ENCODE measurements around the gene SBF2. TPM values are rescaled to one million over a fixed set of nuclear protein-coding genes. Genes with fewer than 3 reads are reported as not detected.
A peak's percentile ranks its signal among the peaks of the same experiment; 100 is the strongest.

The SBF2 gene
- total and polyA plus RNA-seq, 2 donors (not counting 1 experiment from before 2014, with no cell fraction given): 5.6 to 17.7 TPM

DNA sequence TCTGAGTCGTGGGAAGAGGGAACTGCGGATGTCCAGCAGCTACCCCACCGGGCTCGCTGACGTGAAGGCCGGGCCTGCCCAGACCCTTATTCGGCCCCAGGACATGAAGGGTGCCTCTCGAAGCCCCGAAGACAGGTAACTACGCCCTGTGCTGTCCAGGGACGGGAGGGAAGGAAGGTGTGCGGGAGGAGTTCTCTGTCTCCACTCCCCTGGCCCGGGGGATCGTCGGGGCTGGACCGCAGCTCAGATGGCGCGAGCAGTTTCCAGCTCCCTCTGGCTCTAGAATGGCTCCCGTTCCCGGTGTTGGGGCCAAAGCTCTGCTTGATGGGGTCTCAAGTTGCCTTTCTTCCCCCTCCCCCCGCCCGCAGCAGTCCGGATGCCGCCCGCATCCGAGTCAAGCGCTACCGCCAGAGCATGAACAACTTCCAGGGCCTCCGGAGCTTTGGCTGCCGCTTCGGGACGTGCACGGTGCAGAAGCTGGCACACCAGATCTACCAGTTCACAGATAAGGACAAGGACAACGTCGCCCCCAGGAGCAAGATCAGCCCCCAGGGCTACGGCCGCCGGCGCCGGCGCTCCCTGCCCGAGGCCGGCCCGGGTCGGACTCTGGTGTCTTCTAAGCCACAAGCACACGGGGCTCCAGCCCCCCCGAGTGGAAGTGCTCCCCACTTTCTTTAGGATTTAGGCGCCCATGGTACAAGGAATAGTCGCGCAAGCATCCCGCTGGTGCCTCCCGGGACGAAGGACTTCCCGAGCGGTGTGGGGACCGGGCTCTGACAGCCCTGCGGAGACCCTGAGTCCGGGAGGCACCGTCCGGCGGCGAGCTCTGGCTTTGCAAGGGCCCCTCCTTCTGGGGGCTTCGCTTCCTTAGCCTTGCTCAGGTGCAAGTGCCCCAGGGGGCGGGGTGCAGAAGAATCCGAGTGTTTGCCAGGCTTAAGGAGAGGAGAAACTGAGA is 12.2 kb upstream of the SBF2 start:
- no peaks in the 10 kb centered on the region for H3K9me3 Mint-ChIP-seq (ENCODE audit: insufficient read depth)
- H3K4me3 Mint-ChIP-seq: peak overlapping the region; percentile 98
- DNase-seq: peak; percentile 59
- H3K4me1 Mint-ChIP-seq: peaks cover 54% of the 10 kb centered on the region
- CTCF ChIA-PET: interaction anchor here (0.6 to 10.2 kb wide), 11 partner anchors 10 to 1393 kb away, joined by 3 to 187 read pairs (median 12); no protein-coding TSS in a partner anchor
- H4K20me1 ChIP-seq (ENCODE audit: control insufficient read depth, insufficient read depth, low read length, poor library complexity, severe bottlenecking): no peaks in the 10 kb centered on the region
- H3K79me2 ChIP-seq (ENCODE audit: control insufficient read depth, insufficient read depth, low read length): no peaks in the 10 kb centered on the region
- ATAC-seq (ENCODE audit: low read depth): no peak
- H3K9me3 ChIP-seq (ENCODE audit: control extremely low read depth in 1 of 3, control insufficient read depth in 2 of 3, insufficient read depth in 1 of 3, low read length in 2 of 3): peaks cover 0 to 16% (median 0%) of the 10 kb centered on the region in 3 donors
- peak overlapping the region; percentile 82 for H3K9ac ChIP-seq (ENCODE audit: low read length)
- no peak overlapping the region for H3K27ac ChIP-seq (ENCODE audit: low read length in 2 of 2)
- peaks cover 13% of the 10 kb centered on the region for H3K27me3 Mint-ChIP-seq
- H3K4me1 ChIP-seq (ENCODE audit: control insufficient read depth in 2 of 2, insufficient read depth in 2 of 2, low read length in 2 of 2): peaks cover 42 to 58% of the 10 kb centered on the region in 2 donors
- H2AFZ ChIP-seq (ENCODE audit: insufficient read depth, low read depth, low read length, poor library complexity, severe bottlenecking): peak overlapping the region; percentile 95
- intact Hi-C loops (cut with micrococcal nuclease): loop anchor here (2.0 to 10.0 kb wide), 6 partner anchors 149 to 991 kb away; partner anchors contain the start of genes AMPD3, RNF141, TMEM41B and WEE1
- peak; percentile 52 for TF ChIP-seq EZH2 (IDR thresholded peaks at IDR 0.05; ENCODE audit: borderline replicate concordance, insufficient read depth, low read depth, low read length, poor library complexity, severe bottlenecking)
- TF ChIP-seq, protein P1, sequence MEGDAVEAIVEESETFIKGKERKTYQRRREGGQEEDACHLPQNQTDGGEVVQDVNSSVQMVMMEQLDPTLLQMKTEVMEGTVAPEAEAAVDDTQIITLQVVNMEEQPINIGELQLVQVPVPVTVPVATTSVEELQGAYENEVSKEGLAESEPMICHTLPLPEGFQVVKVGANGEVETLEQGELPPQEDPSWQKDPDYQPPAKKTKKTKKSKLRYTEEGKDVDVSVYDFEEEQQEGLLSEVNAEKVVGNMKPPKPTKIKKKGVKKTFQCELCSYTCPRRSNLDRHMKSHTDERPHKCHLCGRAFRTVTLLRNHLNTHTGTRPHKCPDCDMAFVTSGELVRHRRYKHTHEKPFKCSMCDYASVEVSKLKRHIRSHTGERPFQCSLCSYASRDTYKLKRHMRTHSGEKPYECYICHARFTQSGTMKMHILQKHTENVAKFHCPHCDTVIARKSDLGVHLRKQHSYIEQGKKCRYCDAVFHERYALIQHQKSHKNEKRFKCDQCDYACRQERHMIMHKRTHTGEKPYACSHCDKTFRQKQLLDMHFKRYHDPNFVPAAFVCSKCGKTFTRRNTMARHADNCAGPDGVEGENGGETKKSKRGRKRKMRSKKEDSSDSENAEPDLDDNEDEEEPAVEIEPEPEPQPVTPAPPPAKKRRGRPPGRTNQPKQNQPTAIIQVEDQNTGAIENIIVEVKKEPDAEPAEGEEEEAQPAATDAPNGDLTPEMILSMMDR (IDR thresholded peaks at IDR 0.05): no peak
- peak overlapping the region; percentile 57 to 92 (median 72) for H3K4me3 ChIP-seq (ENCODE audit: control extremely low read depth in 1 of 5, extremely low read depth in 1 of 5, insufficient read depth in 1 of 5, low read depth in 2 of 5, low read length in 4 of 5)
- no peak overlapping the region for H3K27ac Mint-ChIP-seq
- 2% methylated on average over 56 of the region's 65 CpGs for WGBS (ENCODE audit: insufficient coverage)
- H3K4me2 ChIP-seq (replicated peaks; ENCODE audit: low read depth, low read length, poor library complexity, severe bottlenecking): peak overlapping the region; percentile 98
- H3K36me3 ChIP-seq (replicated peaks in 1 of 2; ENCODE audit: control extremely low read depth in 1 of 2, control insufficient read depth in 1 of 2, extremely low read depth in 1 of 2, insufficient read depth in 2 of 2, low read length in 1 of 2): no peaks in the 10 kb centered on the region
- POLR2A ChIA-PET: interaction anchor here (0.7 to 0.9 kb wide), 2 partner anchors 9 to 547 kb away, joined by 3 to 5 read pairs; no protein-coding TSS in a partner anchor
- peaks cover 0 to 34% (median 15%) of the 10 kb centered on the region in 4 experiments for H3K27me3 ChIP-seq (replicated peaks in 1 of 4; ENCODE audit: control extremely low read depth in 1 of 4, control insufficient read depth in 3 of 4, insufficient read depth in 4 of 4, low read length in 3 of 4)

Data from B cell (primary cell).